ENCODE measurements around the gene FHOD1. TPM values are rescaled to one million over a fixed set of nuclear protein-coding genes. Genes with fewer than 3 reads are reported as not detected.
A peak's percentile ranks its signal among the peaks of the same experiment; 100 is the strongest.

FHOD1 gene
- total and polyA plus RNA-seq, 2 of the 13 experiments (the other 11 are each of a cell fraction or from before 2014, with no cell fraction given), result 20.0 to 20.8 TPM

DNA sequence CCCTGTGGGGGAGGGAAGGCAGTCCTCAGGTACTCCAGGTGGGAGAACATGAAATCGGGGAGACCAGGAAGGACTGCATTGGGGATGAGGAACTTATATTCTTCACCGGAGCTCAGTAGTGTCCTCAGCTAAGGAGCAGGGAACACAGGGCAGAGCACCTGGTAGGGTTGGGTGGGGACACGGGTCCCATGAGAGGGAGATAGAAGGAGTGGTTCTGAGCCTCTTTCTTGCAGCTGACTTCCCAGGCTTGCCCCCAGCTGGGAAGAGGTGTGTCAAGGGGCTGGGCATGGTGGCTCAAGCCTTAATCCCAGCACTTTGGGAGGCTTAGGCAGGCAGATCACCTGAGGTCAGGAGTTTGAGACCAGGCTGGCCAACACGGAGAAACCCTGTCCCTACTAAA is 2.1 kb downstream of the FHOD1 start (continued):
- TF ChIP-seq ATM (IDR thresholded peaks at IDR 0.05; ENCODE audit: borderline replicate concordance), result no peak
- no peak for TF ChIP-seq TGIF2 (CRISPR knock-in tag; IDR thresholded peaks at IDR 0.05)
- no peak for TF ChIP-seq ZNF564 (CRISPR knock-in tag; IDR thresholded peaks at IDR 0.05)
- TF ChIP-seq ZNF550 (CRISPR knock-in tag; IDR thresholded peaks at IDR 0.05; ENCODE audit: borderline replicate concordance), result no peak
- no peak for TF ChIP-seq ZNF367 (CRISPR knock-in tag; IDR thresholded peaks at IDR 0.05; ENCODE audit: borderline replicate concordance)

DNA sequence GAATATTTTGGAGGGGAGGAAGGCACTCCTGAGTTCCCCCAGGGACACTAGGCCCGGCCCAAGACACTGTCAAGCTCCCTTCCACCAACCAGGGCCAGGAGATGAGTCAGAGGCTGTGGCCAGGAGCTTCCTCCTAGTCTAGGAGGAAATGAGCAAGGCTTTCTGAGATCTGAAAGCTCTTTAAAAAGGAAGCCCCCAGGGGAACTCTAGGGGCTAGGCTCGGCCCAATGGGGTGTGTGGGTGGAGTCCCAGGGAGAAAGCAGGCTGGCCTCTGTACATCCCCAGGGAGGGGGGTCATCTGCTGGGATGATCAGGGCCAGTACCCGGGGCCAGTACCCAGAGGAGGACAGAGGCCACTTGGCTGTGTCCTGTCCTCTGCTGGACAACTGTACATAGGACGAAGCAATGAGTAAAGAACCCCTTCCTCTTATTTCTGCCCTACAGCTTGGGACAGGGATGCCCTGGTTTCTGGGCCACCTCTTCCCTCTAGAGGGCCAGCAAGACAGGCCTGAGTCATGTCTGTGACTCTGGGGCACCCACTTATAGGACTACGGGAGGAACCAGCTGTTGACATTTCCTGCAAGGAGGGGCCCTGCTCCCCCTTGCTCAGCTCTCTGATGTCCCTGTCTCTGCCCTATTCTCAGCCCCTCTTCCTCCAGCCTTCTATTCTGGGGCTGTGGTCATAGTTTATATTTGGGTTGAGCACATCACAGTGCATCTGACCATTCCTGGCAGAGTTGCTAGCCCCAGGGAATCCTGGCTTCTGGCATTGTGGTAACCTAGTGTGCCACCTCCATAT is 2.7 kb downstream of the FHOD1 start:
- Histone ChIP-seq H4K20me1 (ENCODE audit: insufficient read depth, low read length) (no peaks in the 10 kb centered on the region), H3K4me2 (ENCODE audit: low read depth, low read length) (no peak overlapping the region), H3K27ac (ENCODE audit: extremely low read length, insufficient read depth, low read length) (peak overlapping the region; percentile 73), H3K36me3 (replicated peaks in 1 of 2; ENCODE audit: control insufficient read depth in 1 of 2, insufficient read depth in 2 of 2, low read length in 2 of 2) (peaks cover 2 to 5% of the 10 kb centered on the region in 2 experiments; a peak in 3 of 5 replicates), H3K79me2 (ENCODE audit: insufficient read depth, low read length) (no peaks in the 10 kb centered on the region), H3K27me3 (ENCODE audit: control insufficient read depth in 1 of 2, insufficient read depth in 2 of 2, low read length in 2 of 2) (peaks cover 0 to 11% of the 10 kb centered on the region in 2 experiments; a peak in 3 of 5 replicates), H3K4me1 (ENCODE audit: insufficient read depth, low read length) (peaks cover 62% of the 10 kb centered on the region), H3K4me3 (replicated peaks in 1 of 3; ENCODE audit: insufficient read depth in 1 of 3, low read depth in 2 of 3, low read length in 3 of 3) (no peak overlapping the region), H3K9ac (ENCODE audit: insufficient read depth, low read depth, low read length) (no peak overlapping the region), H2AFZ (ENCODE audit: low read length) (no peak overlapping the region), H3K9me3 (ENCODE audit: low read length) (no peaks in the 10 kb centered on the region)
- WGBS (ENCODE audit: low lambda C conversion rate), result 84% methylated on average over 5 of the region's 5 CpGs
- no TSS peak for BruUV-seq (replicated peaks)
- in situ Hi-C loops (cut with HindIII; ENCODE audit: extremely low pct_ligation_motif_present, low pct_unique_long_range_greater_than_20kb), result no loop called here
- ATAC-seq, result no peak
- CTCF ChIA-PET (ENCODE audit: low intra/inter-chr PET ratio, low total read pairs), result no interaction called here
- intact Hi-C loops (cut with micrococcal nuclease; ENCODE audit: unreplicated experiment), result no loop called here
- FAIRE-seq, result no peak
- DNase-seq (ENCODE audit: low spot score), result no peak
- POLR2A ChIA-PET, result interaction anchor here (4.5 to 6.1 kb wide), 2 partner anchors 12 to 18 kb away, joined by 24 to 71 read pairs; partner anchors contain the start of gene TMEM208
- TF ChIP-seq SMC3 (IDR thresholded peaks at IDR 0.05; ENCODE audit: low read length), result no peak
- TF ChIP-seq ZNF510 (CRISPR knock-in tag; IDR thresholded peaks at IDR 0.05; ENCODE audit: low read depth), result no peak
- no peak for TF ChIP-seq ZFY (CRISPR knock-in tag; IDR thresholded peaks at IDR 0.05)
- no peak for TF ChIP-seq JUN (CRISPR knock-in tag; IDR thresholded peaks at IDR 0.05)
- TF ChIP-seq, protein P1, sequence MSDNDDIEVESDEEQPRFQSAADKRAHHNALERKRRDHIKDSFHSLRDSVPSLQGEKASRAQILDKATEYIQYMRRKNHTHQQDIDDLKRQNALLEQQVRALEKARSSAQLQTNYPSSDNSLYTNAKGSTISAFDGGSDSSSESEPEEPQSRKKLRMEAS (IDR thresholded peaks at IDR 0.05), result 0 out of 2 replicates have a peak, but pooled peaks have one; percentile 6
- TF ChIP-seq HOXA9 (CRISPR knock-in tag; IDR thresholded peaks at IDR 0.05; ENCODE audit: borderline replicate concordance), result no peak
- TF ChIP-seq BORCS8-MEF2B (CRISPR knock-in tag; IDR thresholded peaks at IDR 0.05), result no peak
- TF ChIP-seq POLR2AphosphoS2 (IDR thresholded peaks at IDR 0.05; ENCODE audit: low read depth, low read length), result 0 out of 2 replicates have a peak, but pooled peaks have one; percentile 23
- TF ChIP-seq CAMTA2 (CRISPR knock-in tag; IDR thresholded peaks at IDR 0.05; ENCODE audit: borderline replicate concordance), result no peak
- TF ChIP-seq NCOA1 (CRISPR knock-in tag; IDR thresholded peaks at IDR 0.05), result no peak
- TF ChIP-seq, protein P2, sequence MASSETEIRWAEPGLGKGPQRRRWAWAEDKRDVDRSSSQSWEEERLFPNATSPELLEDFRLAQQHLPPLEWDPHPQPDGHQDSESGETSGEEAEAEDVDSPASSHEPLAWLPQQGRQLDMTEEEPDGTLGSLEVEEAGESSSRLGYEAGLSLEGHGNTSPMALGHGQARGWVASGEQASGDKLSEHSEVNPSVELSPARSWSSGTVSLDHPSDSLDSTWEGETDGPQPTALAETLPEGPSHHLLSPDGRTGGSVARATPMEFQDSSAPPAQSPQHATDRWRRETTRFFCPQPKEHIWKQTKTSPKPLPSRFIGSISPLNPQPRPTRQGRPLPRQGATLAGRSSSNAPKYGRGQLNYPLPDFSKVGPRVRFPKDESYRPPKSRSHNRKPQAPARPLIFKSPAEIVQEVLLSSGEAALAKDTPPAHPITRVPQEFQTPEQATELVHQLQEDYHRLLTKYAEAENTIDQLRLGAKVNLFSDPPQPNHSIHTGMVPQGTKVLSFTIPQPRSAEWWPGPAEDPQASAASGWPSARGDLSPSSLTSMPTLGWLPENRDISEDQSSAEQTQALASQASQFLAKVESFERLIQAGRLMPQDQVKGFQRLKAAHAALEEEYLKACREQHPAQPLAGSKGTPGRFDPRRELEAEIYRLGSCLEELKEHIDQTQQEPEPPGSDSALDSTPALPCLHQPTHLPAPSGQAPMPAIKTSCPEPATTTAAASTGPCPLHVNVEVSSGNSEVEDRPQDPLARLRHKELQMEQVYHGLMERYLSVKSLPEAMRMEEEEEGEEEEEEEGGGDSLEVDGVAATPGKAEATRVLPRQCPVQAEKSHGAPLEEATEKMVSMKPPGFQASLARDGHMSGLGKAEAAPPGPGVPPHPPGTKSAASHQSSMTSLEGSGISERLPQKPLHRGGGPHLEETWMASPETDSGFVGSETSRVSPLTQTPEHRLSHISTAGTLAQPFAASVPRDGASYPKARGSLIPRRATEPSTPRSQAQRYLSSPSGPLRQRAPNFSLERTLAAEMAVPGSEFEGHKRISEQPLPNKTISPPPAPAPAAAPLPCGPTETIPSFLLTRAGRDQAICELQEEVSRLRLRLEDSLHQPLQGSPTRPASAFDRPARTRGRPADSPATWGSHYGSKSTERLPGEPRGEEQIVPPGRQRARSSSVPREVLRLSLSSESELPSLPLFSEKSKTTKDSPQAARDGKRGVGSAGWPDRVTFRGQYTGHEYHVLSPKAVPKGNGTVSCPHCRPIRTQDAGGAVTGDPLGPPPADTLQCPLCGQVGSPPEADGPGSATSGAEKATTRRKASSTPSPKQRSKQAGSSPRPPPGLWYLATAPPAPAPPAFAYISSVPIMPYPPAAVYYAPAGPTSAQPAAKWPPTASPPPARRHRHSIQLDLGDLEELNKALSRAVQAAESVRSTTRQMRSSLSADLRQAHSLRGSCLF (CRISPR knock-in tag; IDR thresholded peaks at IDR 0.05; ENCODE audit: borderline replicate concordance), result no peak
- TF ChIP-seq KDM2A (CRISPR knock-in tag; IDR thresholded peaks at IDR 0.05; ENCODE audit: borderline replicate concordance, low read depth), result 0 out of 2 replicates have a peak, but pooled peaks have one; percentile 37
